Activated CD8-positive, alpha-beta T cell treated with anti-CD3 and anti-CD28 coated beads, Interleukin-2, amount 10 ng/mL, durations not matched to agents 7 days and 5 days (primary cell): ENCODE measurements around the gene CTU1. TPM values are rescaled to one million over a fixed set of nuclear protein-coding genes. Genes with fewer than 3 reads are reported as not detected.
"Not testable (repeated sequence)": the region's sequence is repeated elsewhere in the genome, so short reads cannot be mapped to it uniquely, and the experiment has no call there.

Experiments used
- ATAC-seq: fragments of 150-1000 bp; cut with Tn5 transposase; one replicate; pipeline ENCODE4 v1.10.0; 2021; ENCODE audit warnings: moderate library complexity
- CTCF ChIA-PET: fragments of 350-600 bp; sonication (Branson Sonifier 250); formaldehyde crosslinking; loops from one replicate; lab custom pipeline; 2021; ENCODE audit warnings: antibody characterized with exemption; lab: Charles Lee
- POLR2A ChIA-PET: fragments of 350-600 bp; sonication (Branson Sonifier 250); formaldehyde crosslinking; loops from one replicate; lab custom pipeline; 2021; ENCODE audit warnings: antibody characterized with exemption; lab: Charles Lee
- DNase-seq: peaks from one replicate; pipeline ENCODE4 v3.0.0-alpha.2; 2020
- H3K27ac Mint-ChIP-seq: one replicate; pipeline ENCODE4 v1.8.0; 2021; ENCODE audit warnings: mild to moderate bottlenecking, mixed read lengths
- H3K27me3 Mint-ChIP-seq: one replicate; pipeline ENCODE4 v1.8.0; 2021; ENCODE audit warnings: low read depth, mixed read lengths
- H3K36me3 Mint-ChIP-seq: one replicate; pipeline ENCODE4 v1.8.0; 2021; ENCODE audit warnings: low read depth, mixed read lengths
- H3K4me1 Mint-ChIP-seq: one replicate; pipeline ENCODE4 v1.8.0; 2021; ENCODE audit warnings: low read depth, mixed read lengths
- H3K4me3 Mint-ChIP-seq: one replicate; pipeline ENCODE4 v1.8.0; 2021; ENCODE audit warnings: mild to moderate bottlenecking, mixed read lengths
- H3K9me3 Mint-ChIP-seq: one replicate; pipeline ENCODE4 v1.8.0; 2022; ENCODE audit warnings: mixed read lengths; ENCODE audit not compliant: insufficient read depth
- total RNA-seq, 2 experiments: library from RNA; stranded (reverse); gene quantifications; one replicate each; pipeline ENCODE4 v1.2.3, GENCODE V29; 2021

The CTU1 gene
- 1 to 10 TPM; 8.7 to 10.0 TPM for total RNA-seq

DNA sequence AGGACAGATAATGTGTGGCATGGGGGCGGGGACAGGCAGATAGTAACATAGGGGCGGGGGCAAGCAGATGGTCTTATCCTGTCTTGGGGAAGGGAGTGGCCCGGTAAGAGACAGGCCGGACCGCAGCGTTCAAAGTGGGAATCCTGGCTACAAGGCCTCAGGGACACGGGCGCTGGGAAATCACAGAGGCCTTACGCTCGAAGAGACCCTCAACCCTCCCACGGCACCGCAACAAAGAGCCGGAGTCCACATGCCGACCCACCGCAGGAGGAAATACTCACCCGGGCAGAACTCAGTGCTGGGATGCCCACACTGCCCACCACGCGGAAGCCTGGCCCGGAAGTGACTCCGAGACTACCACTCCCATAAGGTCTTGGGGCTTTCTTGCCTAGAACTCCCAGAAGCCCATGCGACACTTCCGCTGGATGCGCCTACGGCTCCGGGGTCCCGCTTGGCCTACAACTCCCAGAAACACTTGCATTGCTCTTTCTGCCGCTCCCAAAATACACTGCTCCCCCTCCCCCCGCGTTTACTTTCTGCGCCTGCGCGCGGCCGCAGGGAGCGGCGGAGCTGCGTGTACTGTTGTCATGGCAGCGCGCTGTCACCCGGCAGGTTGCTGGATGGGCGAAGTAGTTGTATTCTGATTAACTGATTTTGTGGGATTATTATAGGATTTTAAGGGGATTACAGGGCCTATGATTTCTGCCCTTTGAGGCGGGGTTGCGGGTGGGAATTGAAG lies at the start of gene CTU1:
Gene CTU1 (minus strand): TSS at position 344 of the 739 bp plus-strand sequence. CDS start 3,840 bp downstream, outside the sequence.
- Mint-ChIP-seq H3K4me1 (peaks cover 34% of the 10 kb centered on the region), H3K4me3 (peak within 1 kb of the TSS; percentile 88), H3K9me3 (no peaks in the 10 kb centered on the region), H3K27me3 (peaks cover 2% of the 10 kb centered on the region), H3K36me3 (peaks cover 22% of the 10 kb centered on the region), H3K27ac (peak within 1 kb of the TSS; percentile 90)
- DNase-seq (peak; percentile 99), ATAC-seq (peak; percentile 98)
- ChIA-PET CTCF (interaction anchor here (1.0 kb wide), 1 partner anchor 12 kb away, joined by 5 read pairs; no protein-coding TSS in a partner anchor), POLR2A (interaction anchor here (0.7 kb wide), 1 partner anchor 549 kb away, joined by 3 read pairs; no protein-coding TSS in a partner anchor)

DNA sequence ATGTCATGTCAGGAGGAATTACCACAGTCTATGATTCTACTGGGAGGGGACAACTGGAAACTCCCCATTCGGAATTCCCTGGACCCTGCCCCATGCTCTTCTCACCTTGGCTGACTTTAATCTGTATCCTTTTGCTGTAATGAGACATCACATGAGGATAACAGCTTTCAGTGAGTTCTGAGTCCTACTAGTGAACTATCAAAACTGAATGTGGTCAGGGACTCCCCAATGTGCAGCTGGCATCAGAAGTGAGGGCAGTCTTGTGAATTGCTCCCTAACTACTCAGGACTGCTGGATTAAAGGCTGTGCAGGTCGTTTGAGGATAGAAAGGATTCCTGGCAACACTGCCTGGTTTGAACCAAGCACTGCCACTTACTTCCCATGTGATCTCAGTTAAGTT lies 49.1 kb upstream of the CTU1 start:
- ATAC-seq (no peak), DNase-seq (no peak)
- Mint-ChIP-seq H3K27ac (no peak overlapping the region), H3K9me3 (no peaks in the 10 kb centered on the region), H3K4me3 (no peak overlapping the region), H3K36me3 (no peaks in the 10 kb centered on the region), H3K4me1 (peaks cover 25% of the 10 kb centered on the region), H3K27me3 (peaks cover 29% of the 10 kb centered on the region)
- ChIA-PET POLR2A (no interaction called here), CTCF (interaction anchor here (1.6 to 4.9 kb wide), 10 partner anchors 10 to 137 kb away, joined by 4 to 67 read pairs (median 10); no protein-coding TSS in a partner anchor)

DNA sequence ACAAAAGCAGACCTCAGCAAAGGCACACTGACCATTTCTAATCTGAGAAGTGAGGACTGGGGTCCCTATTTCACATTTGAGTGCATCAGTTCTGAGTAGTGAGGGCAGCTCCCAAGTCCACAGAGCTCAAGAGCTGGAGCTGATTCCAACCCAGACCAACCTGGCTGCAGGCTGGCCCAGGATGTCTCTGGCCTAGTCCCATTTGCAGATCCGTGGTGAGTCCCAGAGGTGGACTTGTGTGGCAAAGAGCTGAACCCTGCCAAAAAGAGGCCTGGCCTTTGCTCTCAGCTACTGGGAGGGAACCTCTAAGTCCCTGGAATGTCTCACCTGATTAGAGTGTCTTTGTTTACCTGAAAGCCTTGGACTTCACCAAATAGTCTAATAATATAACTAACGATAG lies 48.5 kb upstream of the CTU1 start:
- peaks cover 31% of the 10 kb centered on the region for H3K27me3 Mint-ChIP-seq
- H3K4me1 Mint-ChIP-seq = peaks cover 22% of the 10 kb centered on the region
- no peak overlapping the region for H3K27ac Mint-ChIP-seq
- ChIA-PET POLR2A (no interaction called here), CTCF (interaction anchor here (1.1 to 4.9 kb wide), 10 partner anchors 9 to 136 kb away, joined by 3 to 67 read pairs (median 10); no protein-coding TSS in a partner anchor)
- no peaks in the 10 kb centered on the region for H3K36me3 Mint-ChIP-seq
- DNase-seq = no peak
- no peak overlapping the region for H3K4me3 Mint-ChIP-seq
- ATAC-seq = no peak
- H3K9me3 Mint-ChIP-seq = no peaks in the 10 kb centered on the region

DNA sequence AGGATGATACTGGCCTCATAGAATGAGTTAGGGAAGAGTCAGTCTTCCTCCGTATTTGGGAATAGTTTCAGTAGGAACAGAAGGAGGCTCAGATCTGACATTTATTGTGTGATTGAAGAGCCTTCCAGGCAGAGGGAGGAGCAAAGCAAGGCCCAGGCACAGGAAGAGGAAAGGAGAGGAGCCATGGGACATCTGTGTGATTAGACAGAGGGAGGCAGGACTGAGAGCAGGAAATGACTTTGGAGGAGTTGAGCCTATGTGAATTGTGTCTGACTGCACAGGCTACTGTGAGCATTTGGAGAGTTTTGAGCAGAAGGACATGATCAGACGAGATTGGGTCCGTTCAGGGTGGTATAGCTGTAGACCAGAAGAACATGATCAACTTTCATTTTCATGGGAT lies 42.4 kb upstream of the CTU1 start:
- Mint-ChIP-seq H3K4me3 (no peak overlapping the region), H3K9me3 (no peaks in the 10 kb centered on the region), H3K27ac (no peak overlapping the region), H3K27me3 (peaks cover 39% of the 10 kb centered on the region), H3K36me3 (no peaks in the 10 kb centered on the region), H3K4me1 (no peaks in the 10 kb centered on the region)
- DNase-seq = no peak
- CTCF ChIA-PET = interaction anchor here (3.3 to 6.3 kb wide), 2 partner anchors 7 to 109 kb away, joined by 17 to 33 read pairs; no protein-coding TSS in a partner anchor
- POLR2A ChIA-PET = no interaction called here
- no peak for ATAC-seq

DNA sequence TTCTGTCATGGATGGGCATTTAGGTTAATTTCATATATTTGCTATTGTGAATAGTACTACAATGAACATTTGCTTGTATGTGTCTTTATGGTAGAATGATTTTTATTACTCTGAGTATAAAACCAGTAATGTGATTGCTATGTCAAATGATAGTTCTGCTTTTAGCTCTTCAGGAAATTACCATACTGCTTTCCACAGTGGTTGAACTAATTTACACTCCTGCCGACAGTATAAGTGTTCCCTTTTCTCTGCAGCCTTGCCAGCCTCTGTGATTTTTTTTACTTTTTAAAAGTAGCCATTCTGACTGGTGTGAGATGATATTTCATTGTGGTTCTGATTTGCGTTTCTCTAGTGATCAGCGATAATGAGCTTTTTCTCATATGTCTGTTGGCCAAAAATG lies 40.4 kb upstream of the CTU1 start:
- DNase-seq (no peak), ATAC-seq (no peak)
- H3K36me3 Mint-ChIP-seq = no peaks in the 10 kb centered on the region
- ChIA-PET CTCF (interaction anchor here (0.8 to 6.3 kb wide), 4 partner anchors 9 to 127 kb away, joined by 3 to 33 read pairs (median 10); no protein-coding TSS in a partner anchor), POLR2A (no interaction called here)
- H3K27ac Mint-ChIP-seq = no peak overlapping the region
- no peaks in the 10 kb centered on the region for H3K9me3 Mint-ChIP-seq
- H3K4me3 Mint-ChIP-seq = no peak overlapping the region
- H3K27me3 Mint-ChIP-seq = peaks cover 36% of the 10 kb centered on the region
- no peaks in the 10 kb centered on the region for H3K4me1 Mint-ChIP-seq

DNA sequence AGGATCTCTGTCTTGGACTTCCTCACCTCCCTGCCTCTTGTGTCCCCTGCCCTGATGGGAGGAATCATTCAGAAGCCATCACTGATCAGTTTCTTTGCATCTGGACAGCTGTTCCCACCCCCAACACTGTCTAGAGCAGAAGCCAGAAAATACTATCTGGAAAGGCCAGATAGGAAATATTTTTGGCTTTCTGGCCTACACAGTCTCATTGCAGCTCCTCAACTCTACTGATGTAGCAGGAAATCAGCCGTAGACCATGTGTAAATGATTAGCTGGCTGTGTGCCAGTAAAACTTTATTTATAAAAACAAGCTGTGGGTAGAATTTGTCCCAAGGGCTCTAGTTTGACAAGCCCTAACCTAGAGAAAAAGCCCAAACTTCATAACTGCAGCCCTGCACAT lies 39.5 kb upstream of the CTU1 start:
- no peak for ATAC-seq
- no peak overlapping the region for H3K4me3 Mint-ChIP-seq
- CTCF ChIA-PET = interaction anchor here (3.3 to 6.3 kb wide), 2 partner anchors 10 to 112 kb away, joined by 17 to 33 read pairs; no protein-coding TSS in a partner anchor

DNA sequence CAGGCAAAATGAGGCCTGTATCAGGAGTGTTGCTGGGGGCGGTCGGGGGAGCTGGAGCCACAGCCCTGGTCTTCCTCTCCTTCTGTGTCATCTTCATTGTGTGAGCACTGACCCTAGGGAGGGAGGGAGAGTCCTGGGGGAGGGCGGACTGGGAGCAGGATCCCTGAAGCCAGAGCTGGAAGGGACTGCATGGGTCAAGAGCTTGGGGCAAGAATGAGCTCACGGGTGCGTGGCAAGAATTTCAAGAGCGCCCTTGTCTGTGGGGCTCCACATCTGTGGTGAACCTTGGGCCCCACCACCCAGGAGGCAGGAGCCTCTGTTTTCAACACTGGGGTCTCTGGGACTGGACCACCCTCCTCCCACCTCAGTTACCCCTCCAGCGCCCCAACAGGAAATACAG lies 38.5 kb upstream of the CTU1 start:
- Mint-ChIP-seq H3K36me3 (no peaks in the 10 kb centered on the region), H3K27ac (no peak overlapping the region), H3K4me3 (no peak overlapping the region), H3K9me3 (no peaks in the 10 kb centered on the region), H3K4me1 (peaks cover 7% of the 10 kb centered on the region), H3K27me3 (peaks cover 28% of the 10 kb centered on the region)
- ChIA-PET CTCF (interaction anchor here (6.3 kb wide), 1 partner anchor 11 kb away, joined by 33 read pairs; no protein-coding TSS in a partner anchor), POLR2A (no interaction called here)
- no peak for DNase-seq
- ATAC-seq = no peak

More for the DNA sequence above, 39.5 kb upstream of the CTU1 start:
- peaks cover 31% of the 10 kb centered on the region for H3K27me3 Mint-ChIP-seq
- no peaks in the 10 kb centered on the region for H3K9me3 Mint-ChIP-seq
- POLR2A ChIA-PET = no interaction called here
- no peak for DNase-seq
- no peaks in the 10 kb centered on the region for H3K4me1 Mint-ChIP-seq
- H3K27ac Mint-ChIP-seq = no peak overlapping the region
- no peaks in the 10 kb centered on the region for H3K36me3 Mint-ChIP-seq

DNA sequence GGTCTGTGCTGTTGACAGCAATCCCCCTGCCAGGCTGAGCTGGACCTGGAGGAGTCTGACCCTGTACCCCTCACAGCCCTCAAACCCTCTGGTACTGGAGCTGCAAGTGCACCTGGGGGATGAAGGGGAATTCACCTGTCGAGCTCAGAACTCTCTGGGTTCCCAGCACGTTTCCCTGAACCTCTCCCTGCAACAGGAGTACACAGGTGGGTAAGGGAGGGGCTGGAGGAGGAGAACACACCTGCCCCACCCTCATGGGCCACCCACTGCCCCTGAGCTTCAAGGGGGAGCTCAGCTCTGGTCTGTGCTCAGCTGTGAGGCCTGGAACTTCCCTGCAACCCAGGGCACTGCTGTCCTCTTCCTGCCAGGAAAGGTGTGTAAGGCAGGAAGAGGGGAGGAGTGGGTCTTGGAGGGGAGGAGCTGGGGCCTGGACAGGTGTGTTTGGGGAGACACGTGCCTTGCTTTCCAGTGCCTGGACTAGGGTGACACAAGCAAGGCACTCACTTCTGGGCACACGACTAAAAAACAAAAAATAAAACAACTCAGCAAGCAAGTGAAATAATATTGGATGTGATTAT lies 37.8 kb upstream of the CTU1 start:
- POLR2A ChIA-PET = no interaction called here
- H3K9me3 Mint-ChIP-seq = no peaks in the 10 kb centered on the region
- no peak overlapping the region for H3K27ac Mint-ChIP-seq
- no peak overlapping the region for H3K4me3 Mint-ChIP-seq
- no peak for ATAC-seq
- no peaks in the 10 kb centered on the region for H3K36me3 Mint-ChIP-seq
- no peak for DNase-seq
- peaks cover 29% of the 10 kb centered on the region for H3K27me3 Mint-ChIP-seq
- CTCF ChIA-PET = interaction anchor here (1.2 to 6.3 kb wide), 2 partner anchors 11 to 12 kb away, joined by 3 to 33 read pairs; no protein-coding TSS in a partner anchor
- H3K4me1 Mint-ChIP-seq = peaks cover 7% of the 10 kb centered on the region

DNA sequence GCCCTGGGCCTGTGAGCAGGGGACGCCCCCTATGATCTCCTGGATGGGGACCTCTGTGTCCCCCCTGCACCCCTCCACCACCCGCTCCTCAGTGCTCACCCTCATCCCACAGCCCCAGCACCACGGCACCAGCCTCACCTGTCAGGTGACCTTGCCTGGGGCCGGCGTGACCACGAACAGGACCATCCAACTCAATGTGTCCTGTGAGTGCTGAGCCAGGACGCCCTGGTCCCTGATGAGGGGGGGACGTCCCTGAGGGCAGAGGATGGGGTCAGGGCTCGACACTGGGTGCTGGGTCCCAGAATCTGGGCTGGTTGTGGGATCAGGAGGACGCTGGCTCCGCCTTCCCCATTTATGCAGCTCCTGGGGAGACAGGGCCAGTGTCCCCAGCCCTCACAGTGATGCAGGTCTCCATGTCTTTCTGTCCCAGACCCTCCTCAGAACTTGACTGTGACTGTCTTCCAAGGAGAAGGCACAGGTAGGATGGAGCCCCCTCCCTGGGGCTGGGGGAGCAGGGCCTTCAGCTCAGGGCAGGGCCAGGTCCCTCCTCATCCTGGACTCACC lies 36.4 kb upstream of the CTU1 start:
- Mint-ChIP-seq H3K36me3 (no peaks in the 10 kb centered on the region), H3K27ac (no peak overlapping the region), H3K9me3 (no peaks in the 10 kb centered on the region), H3K27me3 (peaks cover 24% of the 10 kb centered on the region), H3K4me3 (no peak overlapping the region), H3K4me1 (peaks cover 8% of the 10 kb centered on the region)
- DNase-seq = no peak
- CTCF ChIA-PET = interaction anchor here (6.3 kb wide), 1 partner anchor 13 kb away, joined by 33 read pairs; no protein-coding TSS in a partner anchor
- POLR2A ChIA-PET = no interaction called here
- ATAC-seq = no peak

DNA sequence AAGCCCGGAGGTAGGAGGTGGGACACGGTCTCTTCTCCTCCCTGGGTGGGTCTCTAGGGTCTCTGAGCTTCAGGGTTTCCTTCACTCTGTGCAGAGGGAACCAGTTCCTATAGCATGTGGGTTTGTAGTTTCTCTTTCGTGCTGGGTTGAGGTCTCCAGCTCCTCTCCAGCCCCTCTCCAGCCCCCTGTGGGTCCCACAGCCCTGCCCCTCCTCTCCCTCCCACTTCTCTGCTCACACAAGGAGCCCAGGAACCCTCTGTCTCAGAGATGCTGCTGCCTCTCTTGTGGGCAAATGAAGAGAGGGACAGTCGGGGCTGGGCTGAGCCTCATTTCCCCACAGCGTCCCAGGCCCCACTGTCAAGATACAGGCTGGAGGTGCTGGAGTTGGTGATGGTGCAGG lies 35.3 kb upstream of the CTU1 start:
- no peaks in the 10 kb centered on the region for H3K36me3 Mint-ChIP-seq

DNA sequence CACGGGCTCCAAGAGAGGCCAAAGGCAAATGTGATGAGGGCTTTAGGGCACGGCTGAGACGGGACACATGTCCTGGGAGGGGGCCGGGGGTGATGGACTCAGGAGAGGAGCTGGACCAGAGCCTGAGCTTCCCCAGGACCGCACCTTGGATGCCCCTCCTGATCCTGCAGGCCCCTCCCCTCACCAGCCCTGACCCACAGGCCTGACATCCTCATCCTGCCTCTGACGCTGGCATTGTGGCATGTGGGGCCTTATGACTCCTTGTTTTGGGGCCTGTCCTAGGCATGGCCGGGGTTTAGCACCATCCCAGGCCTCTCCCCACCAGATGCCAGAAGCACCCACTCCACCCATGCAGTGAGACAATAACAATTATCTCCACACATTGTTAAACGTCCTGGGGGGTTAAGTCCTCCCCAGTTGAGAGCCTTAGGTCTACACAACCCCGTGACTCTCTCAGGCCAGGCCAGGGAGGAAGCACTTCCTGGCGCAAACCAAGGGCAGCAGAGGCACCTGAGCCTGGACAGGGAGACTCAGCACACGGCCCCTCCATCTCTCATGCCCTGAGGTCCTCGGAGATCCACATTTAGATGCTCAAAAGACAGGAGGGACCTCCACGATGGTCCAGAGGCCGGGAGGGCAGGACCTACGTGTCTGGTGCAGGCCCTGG lies 34.7 kb upstream of the CTU1 start:
- H3K9me3 Mint-ChIP-seq, DNase-seq, H3K4me3 Mint-ChIP-seq, H3K36me3 Mint-ChIP-seq, H3K27ac Mint-ChIP-seq, CTCF ChIA-PET, ATAC-seq, POLR2A ChIA-PET: not testable (repeated sequence)
- Mint-ChIP-seq H3K4me1 (peaks cover 10% of the 10 kb centered on the region), H3K27me3 (peaks cover 15% of the 10 kb centered on the region)

More for the DNA sequence above, 35.3 kb upstream of the CTU1 start:
- Mint-ChIP-seq H3K4me3 (no peak overlapping the region), H3K9me3 (no peaks in the 10 kb centered on the region), H3K4me1 (peaks cover 10% of the 10 kb centered on the region), H3K27ac (no peak overlapping the region), H3K27me3 (peaks cover 17% of the 10 kb centered on the region)
- no peak for DNase-seq
- ChIA-PET CTCF (no interaction called here), POLR2A (no interaction called here)
- no peak for ATAC-seq
